HG02642 (cell line): ENCODE measurements around the gene MANEA.
"Not testable (repeated sequence)": the region's sequence is repeated elsewhere in the genome, so short reads cannot be mapped to it uniquely, and the experiment has no call there.

ENCODE experiments used
- ATAC-seq: cut with Tn5 transposase; IDR thresholded peaks from one replicate; pipeline ENCODE4 v1.9.1; 2021; ENCODE audit warnings: mild to moderate bottlenecking; ENCODE audit not compliant: unreplicated experiment, poor library complexity

The MANEA gene

GRCh38 chr6:95581073-95581472 lies 3.7 kb downstream of the MANEA start:
- ATAC-seq, result no peak

GRCh38 chr6:95584226-95584625 lies 6.9 kb downstream of the MANEA start:
- not testable (repeated sequence) for ATAC-seq

- ATAC-seq, result no peak
These were observed 10.7 kb downstream of the MANEA start for GRCh38 chr6:95587989-95588388.

- ATAC-seq, result no peak
These were observed 11.7 kb downstream of the MANEA start for GRCh38 chr6:95589067-95589466.

GRCh38 chr6:95589826-95590570 lies 12.7 kb downstream of the MANEA start:
- ATAC-seq, result no peak

GRCh38 chr6:95593025-95593424 lies 15.7 kb downstream of the MANEA start:
- ATAC-seq, result no peak

- no peak for ATAC-seq
These were observed 18.7 kb downstream of the MANEA start for GRCh38 chr6:95596021-95596420.

GRCh38 chr6:95599706-95600105 lies 22.4 kb downstream of the MANEA start:
- no peak for ATAC-seq

GRCh38 chr6:95601133-95601532 lies 23.8 kb downstream of the MANEA start:
- no peak for ATAC-seq

GRCh38 chr6:95614094-95614493 lies 36.8 kb downstream of the MANEA start:
- no peak for ATAC-seq

GRCh38 chr6:95629551-95629950 lies 52.2 kb downstream of the MANEA start:
- ATAC-seq, result no peak

- ATAC-seq, result no peak
These were observed 59.5 kb downstream of the MANEA start for GRCh38 chr6:95636552-95637431.

- ATAC-seq, result no peak
These were observed 71.3 kb downstream of the MANEA start for GRCh38 chr6:95648636-95649035.

GRCh38 chr6:95649451-95649850 lies 72.1 kb downstream of the MANEA start:
- ATAC-seq, result no peak

GRCh38 chr6:95654176-95654575 lies 76.8 kb downstream of the MANEA start:
- ATAC-seq, result no peak

GRCh38 chr6:95658886-95659285 lies 81.6 kb downstream of the MANEA start:
- no peak for ATAC-seq
